Measurements from ENCODE around the gene TRAPPC13.

Gene TRAPPC13

DNA sequence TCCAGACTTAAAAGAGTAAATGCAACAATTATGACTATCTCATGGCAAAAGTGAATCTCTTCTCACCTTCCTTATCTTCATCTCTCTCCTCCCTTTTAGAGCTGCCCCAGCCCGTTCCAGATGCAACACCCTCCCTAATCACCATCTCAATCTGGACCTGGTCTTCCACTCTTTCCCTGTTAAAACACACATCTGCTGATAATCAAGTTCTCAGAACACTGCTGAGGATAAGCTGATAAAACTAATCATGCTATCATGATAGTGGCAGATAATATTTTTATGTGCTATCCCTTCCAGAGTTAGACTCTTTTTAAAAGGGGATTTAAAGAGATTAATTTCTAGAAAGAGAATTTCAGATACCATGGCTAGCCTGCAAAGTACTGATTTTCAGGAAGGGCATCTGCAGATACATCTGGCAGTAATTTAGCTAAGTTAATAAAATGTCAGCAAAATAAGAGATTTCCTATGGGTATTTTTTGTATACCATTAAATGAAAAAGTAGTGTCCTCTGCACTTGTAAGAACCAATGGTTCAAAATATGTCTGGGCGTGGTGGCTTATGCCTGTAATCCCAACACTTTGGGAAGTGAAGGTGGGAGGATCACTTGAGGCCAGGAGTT lies 79.9 kb downstream of the TRAPPC13 start:
- Histone ChIP-seq H3K36me3 (replicated peaks) (peaks cover 4% of the 10 kb centered on the region), H3K27me3 (replicated peaks) (no peaks in the 10 kb centered on the region), H3K4me3 (ENCODE audit: low read depth, low read length) (no peak overlapping the region), H3K27ac (no peak overlapping the region)
- no peak for DNase-seq
- no peak for TF ChIP-seq CTCF (IDR thresholded peaks at IDR 0.05; ENCODE audit: low read depth, low read length, missing control alignments)
- in situ Hi-C loops (cut with HindIII; ENCODE audit: low pct_ligation_motif_present, low sequenced_read_pairs), result no loop called here

DNA sequence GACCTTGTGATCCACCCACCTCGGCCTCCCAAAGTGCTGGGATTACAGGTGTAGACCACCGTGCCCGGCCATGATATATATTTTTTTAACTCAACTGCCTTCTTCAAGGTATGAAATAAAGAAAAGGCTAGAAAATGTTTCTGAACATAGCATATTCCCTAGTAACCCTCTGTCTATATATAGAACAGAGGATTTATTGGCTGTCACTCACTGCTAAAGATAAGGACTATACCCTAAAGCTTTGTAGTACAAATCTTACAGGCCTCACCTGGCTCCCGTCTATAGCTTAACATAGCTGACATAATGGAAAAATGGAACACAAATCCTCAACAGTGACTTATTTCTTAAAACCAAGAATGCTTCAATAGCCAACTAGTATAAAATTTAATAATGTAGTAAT lies 82.8 kb downstream of the TRAPPC13 start:
- no peak overlapping the region for H3K4me3 ChIP-seq (ENCODE audit: low read depth, low read length)
- DNase-seq, result no peak
- in situ Hi-C loops (cut with HindIII; ENCODE audit: low pct_ligation_motif_present, low sequenced_read_pairs), result no loop called here

GRCh38 chr5:65708145-65708544 lies 83.3 kb downstream of the TRAPPC13 start:
- in situ Hi-C loops (cut with HindIII; ENCODE audit: low pct_ligation_motif_present, low sequenced_read_pairs), result no loop called here
- Histone ChIP-seq H3K27ac (no peak overlapping the region), H3K36me3 (replicated peaks) (peaks cover 10% of the 10 kb centered on the region), H3K4me3 (ENCODE audit: low read depth, low read length) (no peak overlapping the region), H3K27me3 (replicated peaks) (no peaks in the 10 kb centered on the region)
- no peak for TF ChIP-seq CTCF (IDR thresholded peaks at IDR 0.05; ENCODE audit: low read depth, low read length, missing control alignments)
- DNase-seq, result no peak

More for the DNA sequence above, 82.8 kb downstream of the TRAPPC13 start:
- peaks cover 10% of the 10 kb centered on the region for H3K36me3 ChIP-seq (replicated peaks)
- no peak overlapping the region for H3K27ac ChIP-seq
- no peak for TF ChIP-seq CTCF (IDR thresholded peaks at IDR 0.05; ENCODE audit: low read depth, low read length, missing control alignments)
- H3K27me3 ChIP-seq (replicated peaks), result no peaks in the 10 kb centered on the region

All from brain microvascular endothelial cell (primary cell).